Fibroblast of gingiva (primary cell): Measurements from ENCODE around the gene SIDT2.

Experiments used
- DNase-seq: peaks from one replicate; pipeline ENCODE4 v3.0.0-alpha.2; 2011; ENCODE audit warnings: low read depth

SIDT2 gene

DNA sequence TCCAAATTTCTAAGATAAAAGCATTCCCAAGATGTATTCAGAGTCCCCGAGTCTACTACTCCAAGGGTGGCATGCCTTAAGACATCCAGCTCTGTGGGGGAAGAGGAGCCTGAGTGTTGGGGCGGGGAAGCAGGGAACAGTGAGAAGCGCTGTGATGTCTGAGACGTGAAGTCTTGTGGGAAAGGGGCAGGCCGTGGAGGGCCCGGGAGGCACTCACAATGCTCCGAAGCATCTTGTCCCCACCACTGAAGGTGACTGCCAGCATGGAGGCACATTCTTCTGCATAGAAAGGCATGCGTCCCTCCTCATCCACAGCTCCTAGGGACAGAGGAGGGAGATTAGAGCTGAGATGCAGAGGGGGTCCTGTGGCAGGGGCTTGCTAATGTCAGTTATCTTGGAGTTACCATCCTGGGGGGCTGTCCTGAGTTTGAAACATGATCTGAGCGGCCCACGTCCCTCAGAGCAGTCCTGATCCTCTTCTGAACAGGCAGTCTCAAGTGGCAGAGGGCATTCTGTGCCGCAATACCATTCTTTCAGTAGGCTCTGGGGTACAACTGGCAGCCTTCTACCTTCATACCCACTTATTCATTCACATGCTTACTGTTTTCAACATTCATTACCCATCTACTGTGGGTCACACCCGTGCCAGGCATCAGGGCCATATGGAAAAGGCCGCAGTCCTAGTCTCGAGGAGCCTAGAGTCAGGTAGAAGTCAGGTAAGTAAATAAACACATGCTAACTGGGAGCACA lies 44.6 kb downstream of the SIDT2 start:
- DNase-seq, result no peak

DNA sequence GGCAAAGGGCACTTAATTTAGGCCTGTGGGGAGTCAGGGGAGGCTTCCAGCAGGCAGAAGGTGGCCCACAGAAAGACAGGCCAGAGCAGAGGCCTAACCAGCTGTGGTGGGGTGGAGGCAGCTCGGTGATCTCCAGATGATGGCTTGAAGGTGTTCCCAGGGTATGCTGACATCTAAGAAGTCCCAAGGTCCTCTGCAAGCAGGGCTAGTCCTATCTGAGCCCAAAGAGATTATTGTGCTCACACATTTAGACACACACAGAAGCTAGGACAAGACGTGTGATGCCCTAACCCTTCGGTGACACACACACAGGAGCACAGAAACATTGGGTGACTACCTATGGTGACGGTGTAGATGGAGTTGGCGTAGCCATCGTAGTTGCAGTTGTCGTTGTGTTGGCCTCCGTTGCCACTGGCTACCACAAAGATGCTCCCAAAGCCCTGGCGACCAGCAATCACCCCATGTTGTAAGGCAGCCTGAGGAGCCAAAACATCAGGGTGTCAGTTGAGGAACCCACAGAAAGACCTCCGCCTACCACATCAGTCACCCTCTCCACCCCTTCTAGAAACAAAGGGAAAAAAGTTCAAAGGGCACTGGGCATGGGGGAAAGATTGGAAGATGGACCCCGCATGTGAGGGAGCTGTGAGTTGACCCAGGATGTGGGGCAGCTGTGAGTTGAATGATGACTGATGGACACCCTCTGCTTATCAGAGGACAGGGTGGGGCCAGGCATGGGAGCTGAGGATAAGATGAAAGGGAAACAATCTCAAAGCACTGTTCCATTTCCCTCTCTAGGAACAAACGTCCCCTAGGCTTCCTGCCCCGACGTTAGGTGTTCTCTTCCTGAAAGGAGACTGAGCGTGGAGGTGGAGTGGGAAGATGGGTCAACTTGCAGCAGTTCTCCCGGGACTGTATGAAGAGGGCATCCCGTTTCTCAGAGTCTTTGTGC lies 45.5 kb downstream of the SIDT2 start:
- no peak for DNase-seq

DNA sequence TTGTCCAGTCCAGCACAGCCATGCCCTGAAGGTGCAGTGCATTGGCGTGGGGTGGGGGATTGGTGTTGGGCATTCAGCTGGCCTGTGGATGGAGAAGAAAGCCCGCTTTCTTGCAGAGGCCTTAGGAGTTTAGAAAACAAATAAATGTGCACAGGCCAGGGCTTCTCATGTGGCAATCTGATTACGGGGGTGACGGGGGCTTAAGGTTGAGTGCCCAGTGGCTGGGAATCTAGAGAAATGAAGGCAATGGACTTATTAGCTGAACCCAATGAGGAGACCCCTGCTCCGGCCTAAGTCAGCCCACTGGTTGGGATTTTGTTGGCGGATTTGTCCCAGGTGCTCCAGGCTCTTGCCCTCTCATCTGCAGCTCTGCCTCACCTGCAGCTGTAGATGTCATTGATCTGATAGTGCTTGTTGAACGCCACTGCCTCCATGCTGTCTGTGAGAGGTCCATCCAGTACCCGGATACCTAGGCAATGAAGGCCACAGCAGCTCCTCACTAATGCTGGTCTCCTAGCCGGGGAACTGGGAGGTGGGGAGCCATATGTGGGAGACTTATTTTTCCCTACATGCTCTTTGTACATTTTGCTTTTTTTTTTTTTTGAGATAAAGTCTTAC lies 47.1 kb downstream of the SIDT2 start:
- DNase-seq, result no peak

DNA sequence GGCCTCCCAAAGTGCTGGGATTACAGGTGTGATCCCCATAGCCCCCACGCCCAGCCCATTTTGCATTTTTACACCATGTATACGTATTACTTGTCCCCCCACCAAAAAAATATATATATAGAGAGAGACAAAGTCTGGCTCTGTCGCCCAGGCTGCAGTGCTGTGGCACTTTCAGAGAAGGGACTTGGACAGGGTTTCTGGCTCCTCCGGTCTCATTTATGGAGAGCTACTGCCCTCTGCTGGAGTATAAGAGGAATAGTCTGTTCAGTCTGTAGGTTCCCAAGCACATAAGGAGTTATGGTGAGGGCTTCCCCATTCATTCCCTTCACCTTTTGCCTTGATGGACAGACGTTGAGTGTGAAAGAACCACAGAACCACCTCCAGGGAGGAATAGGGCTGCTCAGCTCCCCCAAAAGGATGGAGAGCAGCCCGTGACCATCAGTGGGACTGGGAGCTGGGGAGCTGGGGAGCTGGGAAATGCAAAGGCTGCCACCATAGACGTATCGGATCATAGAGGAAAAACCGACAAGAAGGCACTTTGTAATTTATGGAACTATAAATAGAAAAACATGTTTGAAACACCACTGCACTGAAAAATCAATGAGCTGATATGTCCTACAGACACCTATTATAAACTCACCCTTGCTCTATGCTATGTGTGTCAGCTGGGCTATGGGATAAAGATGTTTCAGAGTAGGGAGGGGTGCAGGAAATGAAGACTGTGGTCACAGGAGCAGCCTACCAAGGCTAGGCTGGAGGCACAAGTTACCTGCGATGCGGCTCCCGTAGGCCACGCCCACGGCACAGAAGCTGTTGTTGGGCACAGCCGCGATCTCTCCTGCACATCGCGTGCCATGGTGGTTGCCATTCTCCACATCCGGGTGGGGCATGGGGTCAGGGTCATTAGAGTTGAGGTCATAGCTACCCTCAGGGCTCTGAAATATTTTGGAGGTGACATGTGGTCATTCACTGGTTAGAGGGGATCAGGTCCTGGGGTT lies 48.1 kb downstream of the SIDT2 start:
- DNase-seq, result peak; percentile 70

DNA sequence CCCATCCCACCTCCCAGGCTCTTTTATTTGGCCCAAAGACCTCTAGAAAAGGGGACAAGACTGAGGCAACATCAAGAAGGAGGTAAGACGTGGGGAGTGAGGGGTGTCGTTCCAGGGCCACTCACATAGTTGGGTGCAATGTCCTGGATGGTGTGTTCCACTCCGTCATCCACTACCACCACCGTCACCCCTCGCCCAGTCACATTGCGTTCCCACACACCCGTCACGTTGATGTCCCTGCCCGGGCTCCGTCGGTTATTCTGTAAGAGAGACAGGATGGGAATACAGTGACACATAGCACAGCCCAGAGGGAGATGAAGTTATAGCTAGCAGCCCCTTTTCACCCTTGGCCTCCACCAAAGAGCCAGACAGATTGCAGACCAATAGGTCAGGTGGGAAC lies 49.5 kb downstream of the SIDT2 start:
- no peak for DNase-seq

DNA sequence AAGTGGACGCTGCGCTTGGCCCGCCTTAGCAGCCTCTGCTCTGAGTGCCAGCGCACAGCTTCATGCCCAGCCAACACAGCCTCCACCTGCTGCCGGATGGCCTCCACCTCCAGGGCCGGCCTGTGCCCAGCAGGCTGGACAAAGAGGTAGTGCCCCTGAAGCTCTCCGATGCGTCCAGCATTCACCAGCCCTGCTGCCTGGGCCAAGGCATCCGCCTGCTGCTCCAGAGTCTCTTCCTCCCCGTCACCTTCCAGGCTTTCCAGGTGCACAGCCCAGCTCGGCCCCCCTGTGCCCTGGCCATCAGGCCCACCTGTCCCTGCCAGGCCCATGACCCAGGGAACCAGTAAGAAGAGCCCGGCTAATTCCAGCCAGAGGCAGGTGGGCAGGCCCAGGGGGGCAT lies 50.9 kb downstream of the SIDT2 start:
- no peak for DNase-seq

DNA sequence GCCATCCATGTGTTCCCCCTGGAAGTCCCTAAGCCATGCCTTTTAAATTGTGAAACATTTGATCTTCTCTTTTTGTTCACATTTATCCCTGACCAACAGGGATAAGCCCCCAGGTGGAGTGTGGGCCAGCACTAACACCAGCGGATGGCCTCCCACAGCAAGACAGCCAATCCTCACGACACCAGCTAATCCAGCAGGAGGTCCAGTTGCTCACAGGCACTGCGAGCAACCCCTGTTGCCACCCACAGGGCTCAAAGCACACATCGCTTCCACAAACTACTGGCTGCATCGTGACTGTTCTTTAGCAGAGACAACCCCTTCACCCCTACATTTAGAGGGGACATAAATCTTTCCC lies 51.4 kb downstream of the SIDT2 start:
- DNase-seq, result no peak

DNA sequence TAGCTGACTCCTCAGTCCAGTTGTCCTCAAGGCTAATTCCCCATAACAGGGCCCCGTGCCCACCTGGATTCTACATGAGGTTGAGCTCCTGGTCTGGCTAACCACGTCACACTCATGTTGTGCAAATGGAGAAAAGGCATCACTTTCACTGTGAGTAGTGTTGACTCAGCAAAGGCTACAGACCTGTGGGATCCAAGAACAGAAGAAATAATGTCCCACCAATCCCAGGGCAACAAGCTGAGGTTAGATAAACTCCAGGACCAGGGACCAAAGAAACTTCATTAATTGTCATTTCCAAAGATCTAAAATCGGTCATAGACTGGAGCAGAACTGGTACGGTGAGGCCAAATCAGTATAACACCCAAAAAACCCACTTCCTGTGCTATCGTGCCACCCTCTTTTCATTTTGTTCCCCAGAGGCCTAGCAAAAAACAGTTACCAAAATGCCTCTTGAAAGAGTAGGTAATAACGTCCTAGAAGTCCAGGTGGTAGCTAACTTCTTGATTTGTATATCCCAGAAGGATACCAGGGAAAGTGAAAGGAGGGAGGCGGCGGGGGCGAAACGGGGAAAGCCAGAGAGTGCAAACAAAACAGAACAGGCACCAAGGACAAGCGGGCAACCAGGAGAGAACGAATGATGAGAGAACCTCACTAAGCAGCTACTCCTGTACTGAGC lies 51.9 kb downstream of the SIDT2 start:
- no peak for DNase-seq

DNA sequence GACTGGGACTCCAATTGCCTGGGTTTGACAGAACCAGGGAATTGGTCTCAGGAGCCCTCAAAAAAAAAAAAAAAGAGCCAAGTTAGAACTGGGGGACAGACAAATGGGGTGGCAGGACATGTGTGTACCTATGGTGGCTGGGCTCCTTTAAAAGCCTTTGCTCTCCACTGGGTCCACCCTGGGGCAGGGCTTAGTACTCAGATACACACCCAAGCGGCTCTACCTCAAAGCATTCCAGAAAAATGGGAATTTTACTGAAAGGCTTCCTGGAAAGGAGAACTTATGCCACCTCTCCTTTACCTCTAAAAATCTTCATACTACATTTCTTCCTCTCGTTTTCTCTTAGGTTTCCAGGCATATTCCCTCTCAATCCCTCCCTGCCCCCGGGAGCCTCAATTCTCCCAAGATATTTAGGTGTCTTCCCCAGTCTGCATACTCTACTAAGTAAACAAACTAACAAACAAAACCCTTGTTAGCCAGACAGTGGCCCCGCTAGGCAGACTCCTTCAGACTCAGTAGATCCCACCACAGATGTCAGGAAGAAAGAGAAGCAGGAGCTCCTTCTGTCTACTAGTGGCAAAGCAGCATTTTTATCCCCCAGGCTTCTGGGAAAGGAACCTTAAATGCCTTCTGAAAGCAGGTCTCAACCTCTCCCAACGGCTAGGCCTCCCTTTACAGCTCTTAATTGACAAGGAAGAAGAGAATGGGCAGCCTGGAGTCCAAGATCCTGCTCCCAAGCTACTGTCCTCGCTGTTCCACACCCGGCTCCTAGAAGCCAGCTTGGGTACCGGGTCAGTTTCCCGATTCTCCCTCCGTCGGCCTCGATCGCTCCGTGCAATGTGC lies 52.7 kb downstream of the SIDT2 start:
- DNase-seq, result no peak

DNA sequence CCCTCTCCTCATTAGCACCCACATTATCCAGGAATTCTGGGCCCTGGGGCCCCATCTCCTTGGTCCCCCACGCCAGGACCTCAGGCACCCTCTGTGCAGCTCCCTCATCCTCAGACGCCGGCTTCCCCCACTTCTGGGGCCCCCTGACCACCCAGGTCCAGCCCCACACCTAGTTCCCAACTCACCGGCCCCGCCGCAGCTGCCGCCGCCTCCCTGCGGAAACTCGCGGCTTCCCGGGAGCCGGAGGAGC lies 53.2 kb downstream of the SIDT2 start, which contains the start of gene PCSK7:
Gene PCSK7, minus strand, starts transcription at position 232 of the 250 bp plus-strand sequence. CDS start 2,229 bp downstream, outside the sequence.
- no peak for DNase-seq

DNA sequence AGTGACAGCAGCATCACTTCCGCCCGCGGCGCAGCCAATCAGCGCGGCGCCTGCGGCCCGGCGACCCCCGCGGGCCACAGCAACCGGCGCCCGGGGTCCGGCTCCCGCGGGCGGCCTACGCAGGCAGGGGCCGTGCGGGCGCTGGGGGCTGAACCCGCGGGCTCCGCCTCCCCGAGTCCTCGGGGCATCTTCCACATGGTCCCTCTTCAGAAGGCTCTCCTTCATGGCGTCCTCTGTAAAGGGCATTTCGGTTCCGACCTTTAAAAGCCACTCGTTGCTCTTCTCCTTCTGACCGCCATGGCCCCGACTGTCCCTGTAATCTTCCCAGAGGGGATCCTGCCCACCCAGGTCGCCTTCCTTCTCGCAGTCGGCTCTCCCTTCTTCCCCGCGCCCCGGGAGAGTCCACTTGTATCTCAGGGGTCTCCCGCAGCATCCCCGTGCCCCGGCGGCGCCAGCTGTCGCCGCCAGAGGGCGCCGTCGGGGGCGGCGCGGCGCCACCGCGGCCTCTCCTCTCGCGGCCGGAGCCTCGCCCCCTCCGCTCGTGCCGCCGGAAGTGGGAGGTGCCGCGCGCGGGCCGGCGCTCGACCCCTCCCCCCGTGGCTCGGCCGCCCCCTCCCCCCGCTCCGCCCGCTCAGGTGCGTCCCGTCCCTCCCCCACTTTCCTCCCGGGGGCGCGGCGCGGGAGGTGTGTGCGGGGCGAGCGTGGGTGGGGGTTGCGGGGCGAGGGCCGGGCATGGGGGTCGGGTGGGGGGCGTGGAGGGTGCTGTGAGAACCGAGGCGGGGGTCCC lies 53.7 kb downstream of the SIDT2 start, which contains the start of gene RNF214:
Gene RNF214, plus strand, starts transcription at position 580 of the 787 bp plus-strand sequence. CDS start 1,602 bp downstream, outside the sequence.
- peak; percentile 63 for DNase-seq

DNA sequence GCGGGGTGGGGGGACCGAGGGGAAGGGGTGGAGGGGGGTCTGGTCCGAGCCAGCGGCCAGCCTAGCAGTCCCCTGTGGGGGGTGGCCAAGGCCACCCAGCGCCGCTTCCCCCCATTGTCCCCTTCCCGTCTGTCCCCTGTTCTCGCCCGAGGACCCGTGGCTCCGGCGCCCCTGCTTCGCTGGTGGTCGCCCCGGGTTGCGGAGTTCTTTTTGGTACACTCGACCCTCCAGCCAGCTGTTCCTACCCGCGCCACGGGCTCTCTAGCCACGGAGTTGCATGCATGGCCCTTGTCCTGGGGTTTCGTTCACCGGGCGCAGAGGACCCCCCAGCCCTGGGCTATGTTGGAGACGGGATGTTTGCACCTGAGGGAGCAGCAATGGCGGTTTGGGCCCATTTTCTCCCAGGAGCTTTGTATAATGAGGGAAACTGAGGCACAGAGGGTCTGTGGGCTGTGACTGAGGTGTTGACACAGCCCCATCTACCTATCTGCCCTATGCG lies 54.4 kb downstream of the SIDT2 start:
- no peak for DNase-seq

DNA sequence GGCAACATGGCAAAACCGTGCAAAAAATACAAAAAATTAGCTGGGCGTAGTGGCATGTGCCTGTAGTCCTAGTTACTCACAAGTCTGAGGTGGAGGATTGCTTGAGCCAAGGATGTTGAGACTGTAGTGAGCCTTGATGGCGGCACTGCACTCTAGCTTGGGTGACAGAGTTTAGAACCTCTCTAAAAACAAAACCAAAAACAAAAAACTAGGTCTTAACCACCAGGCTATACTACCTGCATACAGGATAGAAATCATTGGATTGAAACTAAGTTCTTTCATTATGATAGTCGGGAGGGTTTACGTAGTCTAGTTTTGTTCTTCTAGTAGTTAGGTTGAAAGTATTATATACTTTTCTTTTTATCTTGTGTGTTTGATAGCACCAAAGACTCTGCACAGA lies 59.7 kb downstream of the SIDT2 start:
- DNase-seq, result no peak

DNA sequence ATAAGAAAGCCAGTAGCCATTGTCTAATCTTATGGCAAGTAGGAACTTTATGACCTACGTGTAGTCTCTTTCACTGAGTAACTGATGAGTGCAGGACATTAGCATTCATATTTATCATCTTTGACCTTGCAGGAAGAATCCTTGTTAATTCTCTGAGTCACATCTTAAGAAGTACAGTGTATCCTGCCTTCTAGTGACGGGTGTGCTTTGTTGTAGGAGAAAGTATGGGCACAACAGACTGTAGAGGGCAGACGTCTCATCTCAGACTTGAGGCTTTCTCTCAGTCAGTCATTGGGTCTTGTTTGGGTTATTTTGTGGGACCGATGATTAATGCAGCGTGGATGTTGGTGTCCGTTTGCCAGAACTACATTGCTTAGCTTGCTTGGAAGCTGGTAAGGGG lies 60.8 kb downstream of the SIDT2 start:
- DNase-seq, result peak; percentile 86
